ENCODE measurements around the gene NUDT9.
"Not testable (repeated sequence)": the region's sequence is repeated elsewhere in the genome, so short reads cannot be mapped to it uniquely, and the experiment has no call there.

Gene NUDT9

DNA sequence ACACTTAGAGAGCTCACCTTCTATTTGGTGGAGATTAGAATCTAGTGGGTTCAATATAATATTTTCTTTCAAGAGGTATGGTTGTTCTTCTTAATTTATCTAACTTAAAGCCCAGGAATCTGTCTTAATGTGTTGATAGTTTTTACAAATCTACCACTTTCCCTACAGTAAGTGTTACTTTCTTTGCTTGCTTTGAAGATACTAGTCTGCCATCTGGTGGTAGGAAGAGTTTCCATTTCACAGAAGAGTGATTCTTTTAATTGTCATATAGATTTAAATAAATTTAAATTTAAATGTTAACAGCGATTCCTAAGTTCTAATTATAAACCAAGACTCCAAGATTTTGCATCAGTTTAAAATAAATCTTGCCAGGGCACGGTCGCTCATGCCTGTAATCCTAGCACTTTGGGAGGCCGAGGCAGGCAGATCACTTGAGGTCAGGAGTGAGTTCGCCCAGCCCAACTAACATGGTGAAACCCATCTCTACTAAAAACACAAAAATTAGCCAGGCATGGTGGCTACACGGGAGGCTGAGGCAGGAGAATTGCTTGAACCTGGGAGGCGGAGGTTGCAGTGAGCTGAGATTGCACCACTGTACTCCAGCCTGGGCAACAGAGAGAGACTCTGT, 43.5 kb downstream of the NUDT9 start:
- peak; percentile 77 for DNase-seq

DNA sequence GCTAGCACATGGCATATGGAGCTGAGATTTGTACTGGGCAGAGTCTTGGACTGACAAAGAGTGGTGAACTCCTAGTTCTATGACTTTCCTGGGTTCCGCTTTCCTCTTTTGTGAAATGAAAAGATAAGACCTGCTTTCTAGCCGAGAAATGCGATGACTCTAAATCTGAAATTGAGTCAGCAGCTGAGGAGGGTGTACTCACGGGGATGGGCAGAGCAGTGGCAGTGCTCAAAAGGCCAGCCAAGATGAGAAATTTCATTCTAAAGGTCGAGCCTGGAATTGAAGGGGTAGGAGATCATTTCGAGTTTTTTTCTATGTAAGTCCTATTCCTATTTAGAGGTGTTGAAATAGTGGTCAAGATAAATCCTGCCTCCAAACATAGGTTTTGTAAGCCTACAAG, 47.0 kb downstream of the NUDT9 start:
- no peak for DNase-seq

DNA sequence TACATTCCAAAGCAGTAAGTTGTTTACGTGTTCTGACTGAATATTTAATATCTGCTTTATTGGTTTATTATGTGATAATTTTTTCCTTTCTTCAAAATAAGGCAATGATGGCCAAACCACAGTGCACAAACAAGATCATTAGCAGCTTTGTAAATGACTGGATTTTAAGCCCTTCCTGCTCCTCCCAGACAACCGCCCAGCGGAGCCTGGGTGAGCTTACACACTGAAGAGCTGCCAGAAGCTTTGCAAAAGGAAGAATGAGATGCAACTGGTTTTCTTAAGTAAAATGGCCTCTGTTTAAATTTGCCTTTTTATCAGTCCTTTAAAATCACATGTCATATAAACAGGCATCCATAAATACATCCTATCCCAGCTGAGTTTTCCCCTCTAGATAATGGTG, 54.6 kb downstream of the NUDT9 start:
- no peak for DNase-seq

DNA sequence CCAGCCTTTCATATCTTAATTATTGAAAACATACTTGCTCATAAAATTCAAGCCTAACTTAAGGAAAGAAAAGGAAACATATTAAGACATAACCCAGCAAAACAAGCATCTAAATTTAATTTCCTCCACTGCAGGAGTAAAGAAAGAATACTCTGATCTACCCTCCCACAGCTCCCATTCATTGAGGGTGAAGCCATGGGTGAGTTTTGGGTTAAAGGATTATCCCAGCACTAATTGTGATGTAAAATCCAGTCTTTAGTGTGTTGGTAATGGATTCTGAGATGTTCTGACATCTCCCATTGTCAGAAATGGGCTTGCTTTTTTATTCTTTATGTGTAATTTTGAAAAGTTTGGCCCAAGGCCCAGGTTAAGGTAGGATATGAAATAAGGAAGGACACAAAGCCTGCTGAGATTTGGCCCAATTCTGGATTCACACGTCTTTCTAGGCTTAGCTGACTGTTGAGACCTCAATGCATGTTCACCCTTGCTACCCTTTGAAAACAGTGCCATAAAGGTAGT, 56.4 kb downstream of the NUDT9 start:
- DNase-seq = no peak

DNA sequence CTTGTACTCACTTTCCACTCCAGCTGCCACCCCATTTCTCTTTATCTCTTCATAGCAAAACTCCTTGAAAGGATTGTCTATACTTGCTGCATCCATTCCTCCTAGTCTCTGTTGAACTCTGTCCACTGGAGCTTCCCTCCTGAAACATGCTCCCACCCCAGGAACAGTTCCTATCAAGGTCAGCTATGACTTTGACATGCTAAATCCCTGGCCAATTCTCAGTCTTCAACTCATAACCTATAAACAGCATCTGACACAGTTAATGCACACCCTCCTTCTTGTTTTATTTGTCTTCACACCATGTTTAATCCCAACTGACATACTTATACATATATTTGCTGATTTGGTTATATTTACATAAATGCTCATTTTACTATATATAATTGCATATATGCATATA, 59.0 kb downstream of the NUDT9 start:
- DNase-seq = no peak

DNA sequence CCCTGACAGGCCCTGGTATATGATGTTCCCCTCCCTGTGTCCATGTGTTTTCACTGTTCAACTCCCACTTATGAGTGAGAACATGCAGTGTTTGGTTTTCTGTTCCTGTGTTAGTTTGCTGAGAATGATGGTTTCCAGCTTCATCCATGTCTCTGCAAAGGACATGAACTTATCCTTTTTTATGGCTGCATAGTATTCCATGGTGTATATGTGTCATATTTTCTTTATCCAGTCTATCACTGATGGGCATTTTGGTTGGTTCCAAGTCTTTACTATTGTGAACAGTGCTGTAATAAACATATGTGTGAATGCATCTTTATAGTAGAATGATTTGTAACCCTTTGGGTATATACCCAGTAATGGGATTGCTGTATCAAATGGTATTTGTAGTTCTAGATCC, 60.9 kb downstream of the NUDT9 start:
- not testable (repeated sequence) for DNase-seq

DNA sequence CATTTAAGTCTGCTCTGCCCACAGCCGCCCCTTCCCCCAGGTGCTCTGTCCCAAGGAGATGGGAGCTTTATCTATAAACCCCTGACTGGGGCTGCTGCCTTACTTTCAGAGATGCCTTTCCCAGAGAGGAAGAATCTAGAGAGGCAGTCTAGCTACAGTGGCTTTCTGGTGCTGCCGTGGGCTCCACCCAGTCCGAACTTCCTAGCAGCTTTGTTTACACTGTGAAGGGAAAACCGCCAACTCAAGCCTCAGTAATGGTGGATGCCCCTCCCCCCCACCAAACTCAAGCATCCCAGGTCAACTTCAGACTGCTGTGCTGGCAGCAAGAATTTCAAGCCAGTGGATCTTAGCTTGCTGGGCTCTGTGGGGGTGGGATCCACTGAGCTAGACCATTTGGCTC, 66.3 kb downstream of the NUDT9 start:
- DNase-seq = not testable (repeated sequence)

DNA sequence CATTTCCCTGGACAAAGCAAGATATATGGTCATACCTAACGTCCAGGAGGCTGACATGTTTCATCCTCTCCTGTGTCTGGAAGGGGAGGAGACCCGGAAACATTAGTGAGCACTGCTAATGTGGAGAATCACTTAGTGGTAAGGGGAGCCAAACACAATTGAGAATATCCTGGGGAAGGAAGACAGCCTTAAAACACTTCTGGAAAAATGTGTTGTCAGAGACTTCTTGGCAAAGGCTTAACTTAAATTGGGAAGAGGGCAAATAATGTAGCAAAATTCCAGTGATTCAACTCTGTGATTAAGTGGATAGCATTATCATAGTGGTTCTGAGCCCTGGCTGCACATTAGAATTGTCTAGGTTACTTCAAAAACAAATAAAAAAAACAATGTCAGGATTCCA, 67.3 kb downstream of the NUDT9 start:
- no peak for DNase-seq

DNA sequence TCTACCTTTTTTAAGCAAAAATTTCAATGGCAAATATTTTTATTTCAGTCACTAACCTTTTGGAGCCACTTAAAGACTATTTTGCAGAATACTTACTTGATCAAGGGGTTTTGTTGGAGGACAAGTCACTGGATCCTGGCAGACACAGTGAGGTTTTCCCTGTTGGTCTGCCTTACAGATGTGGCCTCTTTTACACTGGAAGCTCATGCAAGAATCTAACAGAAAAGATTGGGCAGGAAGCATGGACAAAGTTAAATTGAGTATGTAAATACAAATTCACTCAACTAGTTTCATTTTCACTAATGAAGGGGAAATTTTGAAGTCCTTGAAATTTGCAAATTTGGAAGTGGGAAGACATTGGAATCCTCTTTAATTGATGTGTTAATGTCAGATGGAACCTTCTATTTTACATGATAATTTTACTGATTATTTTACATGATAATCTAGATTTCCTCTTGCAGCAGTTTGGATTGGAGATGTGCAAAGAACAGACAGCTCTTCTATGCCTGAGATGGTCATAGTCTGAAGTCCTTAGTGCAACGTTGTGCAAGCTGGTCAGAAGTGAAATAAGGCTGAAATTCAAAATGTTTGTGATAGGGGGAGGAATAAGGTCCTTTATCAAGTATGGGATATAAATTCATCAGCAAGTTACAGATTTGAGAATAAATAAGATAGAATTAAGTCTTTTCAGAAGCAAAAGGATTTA, 68.4 kb downstream of the NUDT9 start:
- DNase-seq = no peak

DNA sequence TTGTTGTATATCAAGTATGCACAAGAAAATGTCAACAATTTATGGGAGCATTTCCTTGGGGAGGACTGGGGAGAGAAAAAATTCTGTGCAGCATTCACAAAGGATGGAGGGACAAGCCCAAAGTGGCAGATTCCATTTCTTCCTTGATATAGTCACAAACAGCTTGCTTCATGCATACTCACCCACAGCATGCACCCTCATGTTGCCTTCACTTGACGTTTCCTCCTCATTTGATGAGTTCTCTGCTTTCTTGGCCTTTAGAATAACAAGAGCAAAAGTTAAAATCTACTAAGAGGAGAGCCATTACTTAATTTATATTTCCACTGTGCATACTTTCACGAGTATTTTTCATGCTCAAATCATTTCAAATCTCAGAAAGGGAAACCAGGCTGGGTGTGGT, 69.1 kb downstream of the NUDT9 start:
- DNase-seq = no peak

DNA sequence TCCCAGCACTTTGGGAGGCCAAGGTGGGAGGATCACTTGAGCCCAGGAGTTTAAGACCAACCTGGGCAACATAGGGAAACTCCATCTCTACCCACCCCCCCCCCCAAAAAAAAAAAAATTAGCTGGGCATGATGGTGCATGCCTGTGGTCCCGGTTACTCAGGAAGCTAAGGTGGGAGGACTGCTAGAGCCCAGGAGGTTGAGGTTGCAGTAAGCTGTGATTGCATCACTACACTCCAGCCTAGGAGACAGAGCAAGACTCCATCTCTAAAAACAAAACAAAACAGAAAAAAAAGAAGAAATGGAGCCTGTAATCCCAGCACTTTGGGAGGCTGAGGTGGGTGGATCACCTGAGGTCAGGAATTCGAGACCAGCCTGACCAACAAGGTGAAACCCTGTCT, 69.5 kb downstream of the NUDT9 start:
- not testable (repeated sequence) for DNase-seq

DNA sequence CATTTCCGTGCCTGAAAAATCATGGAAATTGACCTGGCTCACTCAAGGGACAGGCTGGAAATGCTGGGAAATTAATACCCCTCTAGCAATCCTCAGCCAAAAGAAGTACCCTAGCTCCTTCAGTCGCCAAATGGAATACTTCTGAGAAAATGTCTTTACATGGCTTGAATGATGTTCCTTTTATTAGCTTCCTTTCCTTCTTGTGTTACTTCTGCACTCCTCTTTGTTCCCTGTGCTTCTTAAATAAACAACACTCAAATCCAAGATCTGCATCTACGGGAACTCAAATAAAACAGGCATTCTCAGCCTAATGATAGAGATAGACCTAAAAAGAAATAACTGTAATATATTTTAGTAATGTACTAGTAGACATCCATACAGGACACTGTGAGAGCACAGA, 70.7 kb downstream of the NUDT9 start:
- no peak for DNase-seq

DNA sequence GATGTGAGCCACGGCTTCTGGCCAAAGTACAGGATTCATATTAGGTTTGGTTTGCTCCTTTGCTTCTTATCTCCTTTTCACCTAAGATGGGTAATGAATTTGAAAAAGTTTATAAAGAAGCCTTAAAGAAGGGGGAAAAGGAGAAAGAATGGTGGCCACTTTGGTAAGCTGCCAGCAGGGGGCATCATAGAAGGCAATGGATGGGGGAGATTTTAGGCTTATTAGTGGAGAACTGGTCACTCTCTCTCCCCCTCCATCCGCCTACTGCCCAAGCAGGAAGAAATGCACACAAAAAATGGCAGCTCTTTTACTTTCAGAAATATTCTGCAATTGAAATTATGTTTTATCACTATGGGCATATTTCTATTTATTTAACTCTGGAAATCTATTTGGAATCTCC, 74.8 kb downstream of the NUDT9 start:
- peak; percentile 40 for DNase-seq

DNA sequence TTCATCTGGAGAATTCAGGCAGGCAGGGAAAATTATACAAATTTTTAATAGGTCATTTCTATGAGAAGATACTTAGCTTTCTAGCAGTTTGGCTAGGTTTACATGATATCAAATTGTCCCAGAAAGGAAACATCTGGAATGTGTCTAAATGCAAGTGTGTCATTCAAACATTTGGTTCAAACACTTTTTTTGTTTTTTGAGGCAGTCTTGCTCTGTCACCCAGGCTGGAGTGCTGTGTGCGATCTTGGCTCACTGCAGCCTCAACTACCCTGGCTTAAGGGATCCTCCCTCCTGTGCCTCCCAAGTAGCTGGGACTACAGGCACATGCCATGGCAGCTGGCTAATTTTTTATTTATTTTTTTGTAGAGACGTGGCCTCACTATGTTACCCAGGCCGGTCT, 75.2 kb downstream of the NUDT9 start:
- DNase-seq = no peak

DNA sequence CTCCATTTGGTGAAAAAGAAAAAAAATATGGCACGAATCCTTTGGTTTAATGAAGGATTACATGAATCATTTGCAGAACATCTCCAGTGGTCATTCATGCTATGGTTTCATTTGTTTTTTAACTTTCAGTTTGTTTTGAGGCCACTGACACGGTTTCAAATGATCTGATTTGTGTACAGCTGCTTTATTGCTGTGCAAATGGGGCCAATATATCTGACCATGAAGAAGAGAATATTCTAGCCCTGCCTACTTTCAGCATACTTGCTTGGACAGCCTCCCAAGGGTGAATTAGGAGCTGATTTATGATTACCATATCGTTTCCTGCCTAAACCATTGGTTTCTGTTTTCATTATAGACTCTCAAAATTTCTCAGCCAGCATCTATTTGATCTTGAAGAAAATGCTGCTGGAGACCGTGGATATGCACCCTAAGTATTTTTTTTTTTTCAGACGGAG, 76.1 kb downstream of the NUDT9 start:
- no peak for DNase-seq

DNA sequence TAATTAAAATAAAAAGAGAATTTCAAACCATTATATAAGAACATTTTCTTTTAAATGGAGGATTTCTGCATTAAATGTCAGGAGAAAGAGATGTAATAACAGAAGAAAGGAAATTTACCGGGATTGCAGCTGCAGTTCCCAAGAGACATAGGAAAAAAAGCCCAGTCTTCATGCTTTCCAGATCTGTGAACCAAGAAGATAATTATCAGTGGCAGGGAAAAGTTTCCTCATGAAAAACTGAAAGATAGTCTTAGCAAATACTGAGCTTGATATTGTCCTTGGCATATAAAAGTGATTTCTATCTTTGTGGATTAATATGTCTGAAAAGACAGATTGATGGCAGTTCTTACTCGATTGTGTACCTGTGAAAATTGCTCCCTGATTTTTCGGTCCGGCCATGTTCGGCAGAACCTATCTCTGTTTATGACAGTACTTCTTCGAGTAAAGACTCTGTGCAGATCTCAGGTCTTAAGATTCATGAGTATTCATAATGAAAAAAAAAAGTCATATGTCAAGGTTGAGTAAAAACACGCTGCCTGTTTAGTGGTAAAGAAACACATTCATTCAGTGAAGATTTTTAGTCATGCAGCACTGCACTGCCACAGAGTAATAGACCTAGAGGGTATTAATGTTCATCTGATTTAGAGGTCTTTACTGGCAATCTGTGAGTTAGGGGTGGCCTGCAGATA, 77.2 kb downstream of the NUDT9 start:
- DNase-seq = no peak

DNA sequence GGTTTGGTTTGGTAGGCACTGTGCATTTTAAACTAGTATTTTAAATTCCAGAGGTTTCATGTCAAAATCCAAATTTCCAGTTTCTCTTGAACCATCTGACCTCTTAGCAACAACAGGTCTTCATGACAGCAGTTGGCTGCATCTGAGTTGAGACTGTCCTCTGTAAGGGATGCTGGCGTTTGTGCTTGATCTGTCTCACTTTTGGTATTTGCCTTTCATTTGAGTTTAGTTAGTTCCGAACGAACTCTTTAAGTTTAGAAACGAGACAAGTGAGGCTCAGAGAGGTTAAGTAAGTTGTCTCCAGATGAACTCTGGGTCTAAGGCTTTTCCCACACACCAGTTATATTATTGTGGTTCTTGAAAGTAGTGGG, 77.7 kb downstream of the NUDT9 start:
- no peak for DNase-seq

DNA sequence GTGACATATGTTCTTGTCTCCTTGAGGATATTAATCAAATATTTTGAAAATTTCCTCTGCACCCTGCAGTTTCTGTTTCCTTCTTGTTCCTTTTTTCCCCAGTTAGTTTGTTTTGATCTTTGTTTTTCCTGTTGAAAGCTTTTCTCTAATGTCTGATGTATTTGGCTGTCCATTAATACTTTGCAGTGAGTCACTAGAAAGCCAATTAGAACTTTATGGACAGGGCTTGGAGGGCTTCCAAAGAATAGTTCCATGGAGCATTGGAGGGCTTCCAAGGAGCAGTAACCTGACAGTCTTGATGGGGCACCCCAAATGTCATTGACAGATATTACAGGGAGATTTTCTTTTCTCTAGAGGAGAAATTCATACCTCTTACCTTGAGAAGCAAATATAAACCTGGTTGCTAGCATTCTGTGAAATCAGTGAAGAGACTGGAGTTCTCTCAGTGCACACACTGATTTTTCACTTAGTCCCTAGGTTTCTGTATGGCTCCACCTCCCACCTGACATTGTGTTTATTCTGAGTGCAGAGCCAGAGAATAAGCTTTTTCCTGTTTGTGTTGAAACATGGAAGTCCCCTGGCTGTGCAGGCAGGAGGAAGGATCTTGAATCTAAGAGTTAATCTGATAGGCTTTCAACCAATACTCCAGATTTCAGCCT, 80.3 kb downstream of the NUDT9 start:
- DNase-seq = no peak

DNA sequence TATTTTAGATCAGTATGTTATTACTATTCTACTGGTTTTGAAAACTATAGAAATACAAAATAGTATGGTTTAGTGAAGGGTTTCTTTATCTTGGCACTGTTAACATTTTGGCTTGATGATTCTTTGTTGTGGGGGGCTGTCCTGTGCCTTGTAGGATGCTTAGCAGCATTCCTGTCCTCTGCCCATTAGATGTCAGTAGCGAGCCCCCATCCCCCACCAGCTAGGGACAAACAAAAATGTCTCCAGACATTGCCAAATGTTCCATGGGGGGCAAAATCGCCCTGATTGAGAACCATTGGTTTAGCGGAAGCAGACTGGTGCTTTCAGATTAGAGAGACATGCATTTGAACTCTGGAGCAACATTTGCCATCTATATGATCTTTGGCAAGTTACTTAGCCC, 83.5 kb downstream of the NUDT9 start:
- peak; percentile 13 for DNase-seq

DNA sequence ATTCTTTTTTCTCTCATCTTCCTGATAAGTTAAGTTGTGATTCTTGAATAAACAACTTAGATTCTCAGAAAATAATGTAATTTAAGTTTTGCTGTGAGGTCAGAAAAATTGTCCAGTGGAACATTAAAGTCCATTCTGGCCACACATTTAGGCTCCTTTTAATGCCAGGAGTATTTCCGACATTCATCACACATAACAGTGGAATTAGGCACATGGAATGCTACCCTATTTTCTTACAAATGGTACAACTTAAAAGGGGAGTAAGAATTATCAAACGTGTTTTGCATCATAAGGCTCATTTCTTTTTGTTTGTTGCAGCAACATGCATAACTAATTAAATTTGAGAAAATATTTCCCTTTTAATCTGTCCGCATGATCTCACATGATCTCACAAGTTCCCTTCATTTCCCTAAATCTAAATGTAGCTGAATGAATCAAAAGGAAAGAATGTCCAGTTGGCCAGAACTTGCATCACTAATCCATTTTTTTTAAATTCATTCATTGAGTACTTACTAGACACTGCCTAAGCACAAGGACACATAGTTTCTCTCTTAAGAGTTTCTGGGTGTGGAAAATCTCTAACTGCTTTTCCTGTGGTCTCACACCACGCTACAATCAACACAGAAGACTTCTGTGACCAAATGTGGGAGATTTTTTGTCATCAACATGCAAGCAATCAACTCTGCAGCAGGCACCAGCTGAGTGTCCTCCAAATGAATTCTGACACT, 84.8 kb downstream of the NUDT9 start:
- DNase-seq = no peak
